ENCODE results near the gene ZDHHC1. TPM values are rescaled to one million over a fixed set of nuclear protein-coding genes. Genes with fewer than 3 reads are reported as not detected.

ZDHHC1 gene
- total RNA-seq = 4.0 and 7.8 TPM in 2 replicates

DNA sequence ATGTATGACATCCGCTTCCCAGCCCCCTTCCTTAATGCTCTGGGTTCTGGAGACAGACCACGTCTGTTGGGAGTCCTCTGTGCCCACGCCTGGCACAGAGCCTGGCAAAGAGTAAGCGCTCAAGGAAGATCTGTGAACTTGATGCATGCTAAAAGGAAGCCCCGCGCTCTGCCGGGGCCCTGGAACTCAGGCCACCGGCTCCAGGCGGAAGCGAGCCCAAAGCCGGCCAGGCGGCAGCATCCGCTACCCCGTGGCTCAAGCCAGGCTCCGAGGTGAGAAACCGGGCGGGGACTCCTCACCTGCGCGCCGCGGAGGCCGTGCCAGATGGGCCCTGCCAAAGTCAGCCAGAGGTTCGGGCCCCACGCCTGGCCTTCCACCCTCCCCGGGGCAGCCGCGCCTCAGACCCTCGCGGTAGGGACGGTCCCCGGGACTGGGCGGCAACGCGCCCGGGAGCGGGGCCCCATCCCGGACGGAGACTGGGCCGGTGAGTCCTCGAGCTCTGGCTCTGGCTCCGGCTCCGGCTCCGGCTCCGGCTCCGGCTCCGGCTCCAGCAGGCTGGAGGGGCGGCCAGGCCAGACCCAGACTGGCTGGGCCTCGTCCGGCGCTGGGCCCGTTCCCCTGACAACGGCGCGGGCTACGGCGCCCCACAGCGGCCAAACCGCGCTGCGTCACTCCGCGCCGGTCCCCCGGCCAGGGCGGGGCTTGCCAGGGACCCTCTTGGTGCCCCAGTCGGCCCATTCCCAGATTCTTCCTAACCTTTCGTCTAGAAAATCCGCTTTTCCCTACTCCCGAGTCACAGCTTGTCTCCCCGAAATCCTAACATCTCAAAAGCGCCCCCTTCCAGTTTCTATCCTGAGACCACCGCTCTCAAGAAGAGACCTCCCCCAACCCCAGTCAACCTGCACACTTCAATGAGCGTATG is at the start of gene ZDHHC1:
Gene ZDHHC1 (minus strand): TSS at position 606 of the 922 bp plus-strand sequence. CDS start 8,702 bp downstream, outside the sequence.
- no peak for DNase-seq (ENCODE audit: low read depth, low spot score)

DNA sequence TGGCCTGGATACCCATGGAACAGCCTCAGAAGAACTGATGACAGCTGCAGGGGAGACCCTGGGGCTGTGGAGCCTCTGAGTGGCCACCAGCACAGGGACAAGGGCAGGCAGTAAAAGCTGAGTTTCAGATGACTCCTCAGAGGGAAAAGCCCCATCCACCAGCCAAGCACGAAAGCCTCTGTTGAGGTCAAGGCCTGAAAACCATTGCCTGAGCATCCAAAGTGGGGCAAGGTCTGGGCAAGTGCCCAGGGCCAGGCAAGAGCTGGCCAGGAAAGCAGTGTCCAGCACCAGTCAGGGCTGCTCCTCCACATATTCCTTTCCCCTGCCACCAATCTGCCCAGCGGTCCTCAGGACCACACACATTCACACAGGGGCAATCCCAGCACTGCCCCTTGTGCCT is 48.3 kb upstream of the ZDHHC1 start:
- DNase-seq (ENCODE audit: low read depth, low spot score) = no peak

DNA sequence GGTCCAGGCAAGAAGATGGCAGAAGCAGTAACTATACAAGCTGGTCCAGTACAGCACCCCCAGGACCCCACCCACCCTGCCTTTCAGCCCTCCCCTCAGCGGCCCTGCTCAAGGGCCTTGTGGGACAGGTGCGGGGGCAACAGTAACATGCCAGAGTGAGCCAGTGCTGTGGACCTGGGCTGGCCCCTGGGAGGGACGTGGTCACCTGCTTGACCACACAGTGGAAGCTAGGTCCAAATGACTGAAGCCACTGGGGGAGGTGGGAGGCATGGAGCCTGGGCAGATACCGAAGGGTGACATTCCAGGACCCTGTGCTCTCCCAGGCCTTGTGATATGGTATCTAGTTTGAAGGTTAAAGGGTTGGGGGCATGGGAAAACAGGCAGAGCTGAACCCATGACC is 47.4 kb upstream of the ZDHHC1 start:
- DNase-seq (ENCODE audit: low read depth, low spot score) = no peak

- no peak for DNase-seq (ENCODE audit: low read depth, low spot score)
Measured at GRCh38 chr16:67463059-67463458, 46.8 kb upstream of the ZDHHC1 start.

- no peak for DNase-seq (ENCODE audit: low read depth, low spot score)
Measured at GRCh38 chr16:67462279-67462655, 46.0 kb upstream of the ZDHHC1 start.

GRCh38 chr16:67461600-67462278 is 45.5 kb upstream of the ZDHHC1 start:
- no peak for DNase-seq (ENCODE audit: low read depth, low spot score)

GRCh38 chr16:67460961-67461360 is 44.7 kb upstream of the ZDHHC1 start:
- DNase-seq (ENCODE audit: low read depth, low spot score) = no peak

GRCh38 chr16:67460168-67460567 is 43.9 kb upstream of the ZDHHC1 start:
- DNase-seq (ENCODE audit: low read depth, low spot score) = no peak

GRCh38 chr16:67459861-67460150 is 43.5 kb upstream of the ZDHHC1 start:
- DNase-seq (ENCODE audit: low read depth, low spot score) = no peak

DNA sequence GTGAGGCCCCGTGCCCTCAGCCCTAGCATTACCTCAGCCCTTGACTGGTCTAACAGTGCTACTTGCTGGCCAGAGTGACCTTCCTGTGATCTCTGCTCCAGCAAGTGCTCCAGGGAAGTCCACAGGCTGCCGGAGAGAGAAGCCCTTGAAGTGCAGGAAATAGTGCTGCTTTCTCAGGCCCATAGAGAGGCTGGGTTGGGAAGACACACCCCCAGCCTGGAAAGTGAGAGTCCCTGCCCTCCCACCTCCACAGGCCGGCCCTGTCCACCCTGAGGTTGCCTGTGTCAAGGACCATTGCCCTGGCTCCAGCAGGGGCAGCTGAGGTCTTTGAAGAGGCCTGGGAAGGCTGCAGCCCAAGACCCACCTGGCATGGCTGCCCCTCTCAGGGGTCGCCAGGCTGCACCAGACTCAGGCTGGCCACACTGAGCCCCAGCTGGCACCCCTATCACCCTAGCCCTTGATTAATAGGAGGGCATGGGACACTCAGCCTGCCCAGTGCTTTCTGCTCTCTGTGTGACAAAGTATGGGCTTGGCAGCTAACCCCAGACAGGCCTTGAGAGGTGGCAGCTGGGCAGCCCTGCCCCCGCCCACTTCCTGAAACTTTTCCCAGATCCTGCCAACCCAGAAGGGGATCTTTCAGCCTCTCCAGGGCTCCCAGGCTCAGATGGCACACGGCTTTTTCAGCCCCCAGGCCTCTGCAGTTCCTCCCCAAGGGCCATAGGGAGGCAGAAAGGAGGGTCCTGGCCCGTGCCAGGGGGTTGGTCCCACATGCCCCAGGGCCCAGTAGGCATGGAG is 43.0 kb upstream of the ZDHHC1 start:
- no peak for DNase-seq (ENCODE audit: low read depth, low spot score)

DNA sequence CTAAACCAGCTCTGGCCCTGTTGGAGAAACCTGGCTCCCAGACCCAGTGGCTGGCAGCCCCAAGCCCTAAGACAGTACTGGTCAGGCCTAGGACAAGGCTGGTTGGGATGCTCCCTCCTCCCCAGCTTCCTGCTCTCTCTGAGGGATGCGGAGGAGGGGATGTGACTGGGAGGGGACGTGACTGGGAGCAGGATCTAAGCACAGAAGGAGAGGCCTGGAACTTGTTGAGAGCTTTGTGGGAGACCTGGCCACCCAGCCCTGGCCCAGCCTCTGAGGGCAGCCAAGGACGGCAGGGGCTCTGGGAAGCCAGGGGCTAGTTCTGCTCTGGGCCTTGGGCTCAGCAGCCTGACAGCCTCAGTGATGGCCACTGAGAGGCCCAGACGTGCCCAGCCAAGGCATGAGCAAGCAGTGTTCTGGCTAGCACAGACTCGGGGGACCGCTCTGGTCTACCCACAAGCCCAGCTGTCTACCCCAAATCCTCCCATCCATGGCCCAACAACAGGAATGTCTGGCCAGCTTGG is 41.9 kb upstream of the ZDHHC1 start:
- no peak for DNase-seq (ENCODE audit: low read depth, low spot score)

DNA sequence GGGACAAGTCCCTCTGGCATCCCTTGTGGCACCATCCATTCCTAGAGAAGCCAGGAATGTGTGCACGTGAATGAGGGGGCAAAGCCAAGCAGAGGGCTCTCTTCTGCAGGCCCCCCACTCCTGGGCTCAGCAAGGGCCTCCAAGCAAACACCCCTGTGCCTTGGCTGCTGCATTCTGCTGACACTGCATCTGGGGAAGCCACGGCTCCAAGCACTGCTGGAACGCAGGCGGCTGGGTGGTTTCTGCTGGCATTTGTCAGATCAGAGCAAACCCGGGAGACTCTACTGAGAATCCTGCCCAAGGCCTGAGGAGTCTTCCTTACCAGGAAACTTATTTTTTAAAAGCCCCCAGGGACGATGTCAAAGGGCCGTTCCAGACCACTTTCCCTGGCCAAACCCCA is 41.3 kb upstream of the ZDHHC1 start:
- no peak for DNase-seq (ENCODE audit: low read depth, low spot score)

DNA sequence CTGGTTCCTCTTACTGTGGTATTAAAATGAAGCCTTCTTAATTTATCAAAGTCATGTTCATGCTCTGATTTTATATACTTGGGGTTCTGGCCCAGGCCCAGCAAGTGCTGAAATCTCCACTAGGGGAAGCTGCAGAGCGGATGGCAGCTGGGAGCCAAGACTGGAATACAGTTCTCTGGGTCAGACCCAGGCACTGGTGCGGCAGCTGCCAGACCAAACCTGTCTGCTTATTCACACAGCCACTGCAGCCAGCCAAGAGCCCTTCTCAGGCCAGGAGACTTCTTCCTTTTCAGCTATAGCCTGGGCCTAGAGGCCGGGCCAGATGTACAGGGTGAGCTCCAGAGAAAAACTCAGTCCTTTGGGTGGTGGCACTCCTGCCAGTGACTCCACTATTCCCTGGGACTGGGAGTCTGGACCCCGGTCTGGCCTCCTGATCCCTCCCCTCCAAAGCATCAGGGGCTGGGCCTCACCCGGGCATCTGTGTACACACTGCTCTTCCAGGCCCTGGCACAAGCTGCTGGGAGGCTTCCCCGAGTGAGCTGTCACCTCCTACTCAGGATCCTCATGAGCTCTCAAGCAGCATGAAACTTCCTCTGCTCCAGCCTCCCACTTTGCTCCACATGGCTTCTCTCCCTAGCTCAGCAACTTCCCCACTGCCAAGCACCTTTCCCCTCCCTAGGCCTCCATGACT is 40.3 kb upstream of the ZDHHC1 start:
- DNase-seq (ENCODE audit: low read depth, low spot score) = peak; percentile 13

DNA sequence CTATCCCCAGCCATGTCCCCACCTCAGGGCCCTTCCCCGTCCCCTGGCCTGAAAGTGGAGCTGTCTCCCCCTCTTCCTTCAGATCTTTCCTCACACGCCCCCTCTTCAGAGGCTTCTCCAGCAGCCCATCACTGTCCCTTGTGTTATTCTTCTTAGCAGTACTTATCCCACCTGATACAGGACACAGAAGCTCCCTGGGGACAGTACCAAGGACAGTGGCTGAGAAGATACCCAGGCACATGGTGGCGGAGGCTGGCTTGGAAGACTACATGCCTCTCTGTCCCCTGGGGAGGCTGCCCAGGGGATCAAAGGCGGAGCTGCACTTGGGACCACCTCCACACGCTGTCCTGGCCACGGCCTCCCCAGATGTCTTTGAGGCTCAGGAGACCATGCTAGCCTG is 38.6 kb upstream of the ZDHHC1 start:
- no peak for DNase-seq (ENCODE audit: low read depth, low spot score)

GRCh38 chr16:67454104-67454503 is 37.8 kb upstream of the ZDHHC1 start:
- no peak for DNase-seq (ENCODE audit: low read depth, low spot score)

- DNase-seq (ENCODE audit: low read depth, low spot score) = no peak
Measured at GRCh38 chr16:67451704-67452435, 35.6 kb upstream of the ZDHHC1 start.

DNA sequence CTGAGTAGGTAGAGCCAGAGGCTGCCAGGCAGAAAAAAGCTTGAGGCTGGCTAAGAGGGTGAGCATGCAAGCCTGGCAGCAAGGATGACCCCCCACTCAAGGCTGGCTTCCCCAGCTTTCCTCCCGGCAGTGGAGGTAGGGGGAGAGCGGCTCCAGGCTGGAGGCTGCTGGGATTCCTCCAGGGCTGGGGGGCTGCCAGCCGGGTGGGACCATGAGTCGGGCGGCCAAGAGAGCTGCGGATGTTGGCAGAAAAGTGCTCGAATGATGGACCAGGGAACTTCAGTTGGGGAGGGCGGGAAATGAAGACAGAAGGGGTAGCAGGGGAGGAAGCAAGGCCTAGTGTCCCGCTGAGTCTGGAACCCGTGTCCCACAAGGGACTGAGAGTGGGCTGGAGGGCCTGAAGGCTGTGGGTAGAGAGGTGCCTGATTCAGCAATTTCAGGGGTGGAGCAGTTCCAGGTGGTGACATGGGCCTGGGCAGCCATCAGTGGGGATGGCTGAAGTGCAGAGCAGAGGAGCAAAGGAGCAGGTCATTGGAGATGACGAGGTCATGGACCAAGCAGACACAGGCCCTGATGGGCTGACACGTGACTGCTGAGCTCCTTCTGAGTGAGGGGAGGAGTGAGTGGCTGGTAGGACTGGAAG is 34.9 kb upstream of the ZDHHC1 start:
- no peak for DNase-seq (ENCODE audit: low read depth, low spot score)

GRCh38 chr16:67449739-67450138 is 33.5 kb upstream of the ZDHHC1 start:
- no peak for DNase-seq (ENCODE audit: low read depth, low spot score)

DNA sequence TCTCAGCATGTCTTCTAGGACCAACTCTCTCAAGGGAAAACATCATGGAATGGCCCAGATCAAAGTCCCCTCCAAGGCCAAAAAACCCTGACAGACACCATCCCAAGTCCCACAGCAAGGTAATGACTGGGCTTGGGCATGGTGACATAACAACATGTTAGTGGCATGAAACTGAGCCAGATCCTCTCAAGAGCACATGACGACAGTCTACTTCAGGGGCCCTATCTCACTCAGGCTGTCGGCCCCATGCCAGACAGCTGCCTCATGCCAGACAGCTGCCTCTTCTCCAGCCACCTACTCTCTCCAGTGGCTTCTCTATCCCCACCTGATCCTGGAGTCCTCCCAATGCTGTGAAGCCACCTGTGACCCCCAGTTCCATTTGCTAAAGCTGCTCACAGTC is 33.1 kb upstream of the ZDHHC1 start:
- no peak for DNase-seq (ENCODE audit: low read depth, low spot score)

DNA sequence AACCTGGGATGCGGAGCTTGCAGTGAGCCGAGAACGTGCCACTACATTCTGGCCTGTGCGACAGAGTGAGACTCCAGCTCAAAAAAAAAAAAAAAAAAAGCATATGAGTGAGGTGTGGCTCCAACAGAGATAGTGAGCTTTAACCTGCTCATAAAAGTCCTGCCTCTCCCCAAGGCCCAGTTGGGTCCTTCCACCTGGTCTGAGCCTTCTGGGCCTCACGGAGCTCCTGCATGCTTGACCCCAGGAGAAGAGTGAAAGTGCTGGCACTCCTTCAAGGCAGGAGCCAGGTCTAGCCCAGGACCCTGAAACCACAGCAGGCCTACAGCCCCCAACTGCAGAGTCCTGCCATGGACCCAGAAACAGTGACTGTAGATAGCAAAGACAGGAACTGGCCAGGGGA is 32.3 kb upstream of the ZDHHC1 start:
- DNase-seq (ENCODE audit: low read depth, low spot score) = no peak
